HG03354 (cell line): ENCODE data around the gene DUSP2.
"Not testable (repeated sequence)": the region's sequence is repeated elsewhere in the genome, so short reads cannot be mapped to it uniquely, and the experiment has no call there.

Source experiments
- ATAC-seq: cut with Tn5 transposase; IDR thresholded peaks from one replicate; pipeline ENCODE4 v1.9.1; 2021; ENCODE audit warnings: mild to moderate bottlenecking; ENCODE audit not compliant: unreplicated experiment, poor library complexity, severe bottlenecking

The DUSP2 gene

GRCh38 chr2:96148410-96149217 lies 3.4 kb upstream of the DUSP2 start:
- ATAC-seq, result peak; percentile 39

DNA sequence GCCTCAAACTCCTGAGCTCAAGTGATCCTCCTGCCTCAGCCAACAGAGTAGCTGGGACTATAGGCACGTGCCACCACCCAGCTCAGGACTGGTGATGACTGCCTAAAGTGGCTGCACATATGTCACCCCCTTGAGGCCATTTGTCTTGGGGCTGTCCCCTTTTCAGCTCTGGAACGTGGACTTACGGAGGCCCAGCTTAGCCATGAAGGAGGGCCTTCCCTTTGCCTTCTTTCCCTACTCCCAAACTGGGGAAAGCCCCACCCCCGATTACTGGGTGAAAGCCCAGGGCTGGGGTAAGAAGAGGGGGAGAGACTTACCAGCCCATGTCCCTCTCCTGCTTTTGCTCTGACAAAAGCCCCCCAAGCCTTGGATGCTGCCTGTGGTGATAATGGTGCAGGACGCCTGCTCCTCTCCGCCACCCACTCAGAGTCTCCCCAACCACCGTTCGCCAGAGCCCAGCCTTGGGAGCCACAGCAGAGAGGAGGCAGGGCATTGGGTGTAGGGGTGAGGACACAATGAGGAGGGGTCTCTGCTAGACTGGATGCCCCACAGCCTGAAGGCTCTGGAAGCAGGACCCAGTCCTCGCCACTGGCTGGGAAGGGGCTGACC lies 2.5 kb upstream of the DUSP2 start:
- ATAC-seq, result no peak

- ATAC-seq, result no peak
These were observed 1.8 kb upstream of the DUSP2 start for GRCh38 chr2:96146881-96147592.

GRCh38 chr2:96146153-96146880 lies 1.1 kb upstream of the DUSP2 start:
- ATAC-seq, result peak; percentile 39

DNA sequence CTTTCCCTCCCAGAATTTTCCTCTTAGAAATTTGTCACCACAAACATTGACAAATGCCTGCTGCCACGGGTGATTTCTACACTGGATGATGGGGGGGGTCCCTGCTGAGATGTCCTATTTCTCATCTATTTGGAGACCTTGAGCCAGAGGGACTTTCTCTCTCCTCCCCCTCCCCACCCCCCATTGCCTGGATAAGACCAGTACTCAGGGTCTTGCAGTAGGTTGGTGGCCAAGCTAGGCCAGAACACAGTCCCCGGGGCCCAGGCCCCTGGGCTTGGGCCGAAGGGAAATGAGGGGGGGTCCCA lies 560 bp upstream of the DUSP2 start:
- no peak for ATAC-seq

DNA sequence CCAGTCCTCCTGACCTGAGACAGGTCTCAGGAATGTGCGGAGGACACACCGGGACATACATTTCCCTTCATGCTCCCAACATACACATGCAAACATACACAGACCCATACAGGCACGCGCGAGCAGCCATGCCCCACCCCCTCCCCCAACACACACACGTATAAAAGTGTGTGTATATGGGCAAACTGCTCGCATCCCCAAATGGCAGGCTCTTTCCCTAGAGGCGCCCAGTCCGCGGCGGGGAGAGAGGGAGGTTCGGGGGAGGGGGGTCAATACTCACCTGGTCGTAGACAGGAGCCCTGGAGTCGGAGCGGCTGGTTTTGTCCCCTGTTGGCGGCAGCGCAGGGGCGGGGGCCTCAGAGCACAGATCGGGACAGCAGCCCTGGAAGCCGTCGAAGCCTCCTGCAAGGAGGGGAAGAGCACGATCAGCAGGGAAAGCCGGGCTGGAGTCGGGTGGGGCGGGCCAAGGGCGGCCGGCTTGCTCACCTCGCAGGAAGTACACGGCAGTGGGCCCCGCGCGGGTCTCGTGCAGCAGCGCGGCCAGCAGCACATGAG lies 682 bp downstream of the DUSP2 start:
- ATAC-seq, result no peak

GRCh38 chr2:96143848-96144480 lies 1.3 kb downstream of the DUSP2 start:
- no peak for ATAC-seq

DNA sequence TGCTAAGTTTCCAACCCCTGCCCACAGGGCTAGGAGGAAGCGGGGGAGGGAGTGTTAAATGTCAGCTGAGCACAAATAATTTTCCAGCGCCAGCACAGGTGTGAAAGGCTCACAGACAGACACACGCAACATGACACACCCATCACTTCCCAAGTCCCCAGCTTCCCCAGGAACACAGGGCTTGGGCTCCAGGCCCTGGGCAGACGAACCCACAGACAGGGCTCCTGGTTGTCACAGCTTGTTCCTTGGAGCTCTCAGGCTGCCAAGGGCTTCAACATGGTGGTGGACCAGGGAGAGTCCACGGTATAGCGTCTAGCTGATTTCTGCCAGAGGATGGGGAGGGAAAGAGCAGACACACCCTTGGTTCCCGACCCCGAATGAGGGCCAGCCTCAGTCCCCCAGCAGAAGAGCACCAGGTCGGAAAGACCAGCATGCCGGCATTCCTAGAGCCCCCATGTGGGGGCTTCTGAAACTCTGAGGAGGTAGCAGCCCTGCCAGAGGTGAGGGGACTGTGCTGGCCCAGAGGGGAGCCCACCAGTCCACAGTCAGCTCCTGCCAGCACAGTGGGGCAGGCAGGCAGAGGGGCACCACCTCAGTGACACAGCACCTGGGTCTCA lies 1.9 kb downstream of the DUSP2 start:
- ATAC-seq, result no peak

DNA sequence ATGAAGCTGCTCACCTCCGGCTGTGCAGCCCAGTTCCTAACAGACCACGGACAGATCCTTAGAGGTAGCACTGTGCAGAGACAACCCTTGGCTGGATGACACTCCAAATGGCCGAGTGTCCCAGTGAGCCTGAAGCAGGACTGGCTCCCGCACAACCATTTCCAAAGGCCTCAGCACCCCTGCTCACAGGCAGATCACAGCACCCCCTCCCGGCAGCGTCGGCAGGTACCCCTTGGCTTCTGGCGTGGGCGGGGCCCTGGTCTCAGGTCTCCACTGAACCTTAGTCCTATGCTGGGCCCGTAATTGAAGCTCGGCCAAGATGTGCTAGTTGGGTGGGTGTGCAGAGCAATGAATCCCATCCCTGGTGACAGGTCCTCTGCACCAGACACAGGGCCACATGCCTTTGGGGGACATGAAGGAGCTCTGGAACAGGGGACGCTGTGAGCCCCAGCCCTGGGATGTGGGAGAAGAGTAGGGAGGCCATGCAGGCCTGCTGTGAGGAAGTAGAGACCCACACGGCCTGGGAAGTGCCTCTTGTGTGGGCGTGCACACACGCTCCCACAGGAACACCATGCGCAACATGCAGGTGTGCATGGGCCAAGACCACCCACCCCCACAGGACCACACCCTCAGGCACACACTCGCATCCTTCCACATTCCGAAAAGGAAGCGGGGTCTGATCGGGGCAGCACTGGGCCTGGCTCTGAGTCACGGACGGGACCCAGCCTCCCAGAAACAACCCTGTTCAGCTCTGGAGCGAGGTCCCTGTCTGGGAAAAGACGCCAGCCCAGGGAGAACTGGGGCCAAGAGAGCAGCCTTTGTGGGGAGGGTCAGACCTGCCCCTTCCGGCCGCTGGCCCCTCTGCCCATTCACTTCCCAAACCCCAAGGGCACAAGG lies 2.8 kb downstream of the DUSP2 start:
- no peak for ATAC-seq

- ATAC-seq, result not testable (repeated sequence)
These were observed 3.6 kb downstream of the DUSP2 start for GRCh38 chr2:96141624-96141967.

GRCh38 chr2:96140941-96141623 lies 4.2 kb downstream of the DUSP2 start:
- ATAC-seq, result no peak

DNA sequence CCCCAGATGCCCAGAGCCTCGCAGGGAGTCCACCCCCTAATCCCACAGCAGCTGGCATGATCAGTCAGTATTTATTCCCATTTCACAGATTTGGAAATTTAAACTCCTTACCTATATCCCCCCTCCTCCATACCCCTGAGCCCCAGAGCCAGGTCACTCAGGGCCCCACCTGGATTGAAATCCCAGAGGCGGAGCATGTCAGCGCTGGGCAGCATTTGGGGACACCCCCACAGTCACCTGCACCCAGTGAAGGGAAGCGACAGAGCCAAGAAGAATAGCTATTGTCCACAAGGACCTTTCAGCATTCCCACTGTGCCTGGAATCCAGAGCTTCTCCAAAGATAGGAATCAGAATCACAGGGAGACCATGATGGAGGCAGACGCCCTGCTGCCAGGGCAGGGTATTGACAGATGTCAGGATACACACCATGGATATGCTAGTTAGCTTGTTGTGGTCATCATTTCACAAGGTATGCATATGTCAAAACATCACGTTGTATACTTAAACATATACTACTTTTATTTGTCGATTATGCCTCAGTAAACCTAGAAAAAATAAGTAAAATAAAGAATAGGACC lies 6.0 kb downstream of the DUSP2 start:
- no peak for ATAC-seq

DNA sequence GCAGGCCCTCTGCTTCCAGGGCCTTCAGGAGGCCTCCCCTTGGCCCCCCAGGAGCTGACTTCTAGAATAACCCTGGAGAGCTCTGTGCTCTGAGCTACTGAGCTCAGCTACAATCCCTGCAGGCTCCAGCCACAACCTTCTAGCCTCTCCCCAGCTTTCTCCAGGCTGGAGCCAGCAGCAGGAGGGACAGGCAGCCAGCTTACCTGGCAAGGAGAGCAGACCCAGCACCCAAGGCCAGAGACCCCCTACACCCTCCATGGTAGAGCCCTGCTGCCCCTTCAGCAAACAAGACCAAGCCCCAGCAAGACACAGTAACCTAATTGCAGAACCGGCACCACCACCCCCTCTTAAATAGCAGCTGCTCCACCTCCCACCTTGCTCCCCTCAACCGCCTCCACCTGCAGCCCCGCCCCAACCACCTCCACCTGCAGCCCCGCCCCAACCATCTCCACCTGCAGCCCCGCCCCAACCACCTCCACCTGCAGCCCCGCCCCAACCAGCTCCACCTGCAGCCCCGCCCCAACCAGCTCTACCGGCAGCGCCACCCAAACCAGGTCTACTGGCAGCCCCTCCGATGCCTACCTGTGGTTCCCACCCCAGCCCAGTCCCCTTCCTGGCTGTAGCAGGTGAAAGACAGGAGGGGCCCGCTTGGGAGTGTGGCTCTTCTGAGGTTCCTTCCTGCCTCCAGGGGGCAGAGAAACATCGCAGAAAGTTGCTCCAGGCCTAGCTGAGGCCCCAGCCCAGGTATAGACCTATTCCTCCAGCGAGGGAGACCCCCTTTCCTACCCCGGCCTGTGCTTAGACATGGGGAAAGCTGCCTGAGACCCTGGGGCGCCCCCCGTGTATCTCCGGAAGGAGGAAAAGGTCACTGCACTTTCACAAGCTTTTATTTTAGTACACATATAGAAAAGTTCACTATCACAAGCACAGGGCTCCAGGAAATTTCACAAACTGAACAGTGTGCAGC lies 6.8 kb downstream of the DUSP2 start, which contains the start of gene ASTL:
TSS of gene ASTL (minus strand) at position 324 of the 967 bp plus-strand sequence. CDS start at position 258, 66 bp downstream.
- no peak for ATAC-seq

DNA sequence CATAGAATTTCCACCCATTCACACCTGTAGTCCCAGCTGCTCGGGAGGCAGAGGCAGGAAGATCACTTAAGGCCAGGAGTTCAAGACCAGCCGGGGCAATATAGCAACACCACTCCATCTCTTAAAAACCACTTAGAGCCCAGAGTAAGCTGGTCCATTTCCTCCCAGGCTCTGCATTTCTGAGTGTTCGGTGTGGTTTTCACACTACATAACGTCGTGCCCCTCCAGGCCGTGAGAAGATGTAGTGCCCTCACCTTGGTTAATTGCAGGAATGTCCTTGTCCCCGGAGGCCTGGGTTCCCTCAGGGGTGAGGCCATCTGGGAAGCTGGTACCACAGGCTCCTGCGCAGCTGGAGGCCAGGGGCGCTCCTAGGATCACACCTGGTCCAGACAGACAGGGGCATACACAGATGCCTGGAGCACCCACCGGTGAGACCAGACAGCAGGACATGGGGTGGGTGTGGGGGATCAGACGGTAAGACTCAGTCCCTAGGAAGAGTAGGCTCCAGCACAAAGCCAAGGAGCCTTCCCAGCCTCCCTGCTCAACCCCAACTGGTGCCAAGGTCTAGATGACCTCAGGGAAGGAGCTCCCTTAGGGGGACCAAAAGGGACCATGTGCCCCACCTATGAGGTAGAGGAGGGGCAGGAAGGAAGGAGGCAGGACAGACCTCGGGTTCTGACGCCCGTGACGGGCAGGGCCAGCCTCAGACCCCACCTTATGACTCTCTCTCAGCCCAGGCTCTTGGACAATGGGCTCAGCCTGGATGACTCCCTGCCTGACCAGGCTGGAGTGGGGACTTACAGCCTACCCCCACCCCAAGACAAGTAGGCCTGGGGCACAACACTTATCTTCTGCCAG lies 7.7 kb downstream of the DUSP2 start:
- ATAC-seq, result no peak

DNA sequence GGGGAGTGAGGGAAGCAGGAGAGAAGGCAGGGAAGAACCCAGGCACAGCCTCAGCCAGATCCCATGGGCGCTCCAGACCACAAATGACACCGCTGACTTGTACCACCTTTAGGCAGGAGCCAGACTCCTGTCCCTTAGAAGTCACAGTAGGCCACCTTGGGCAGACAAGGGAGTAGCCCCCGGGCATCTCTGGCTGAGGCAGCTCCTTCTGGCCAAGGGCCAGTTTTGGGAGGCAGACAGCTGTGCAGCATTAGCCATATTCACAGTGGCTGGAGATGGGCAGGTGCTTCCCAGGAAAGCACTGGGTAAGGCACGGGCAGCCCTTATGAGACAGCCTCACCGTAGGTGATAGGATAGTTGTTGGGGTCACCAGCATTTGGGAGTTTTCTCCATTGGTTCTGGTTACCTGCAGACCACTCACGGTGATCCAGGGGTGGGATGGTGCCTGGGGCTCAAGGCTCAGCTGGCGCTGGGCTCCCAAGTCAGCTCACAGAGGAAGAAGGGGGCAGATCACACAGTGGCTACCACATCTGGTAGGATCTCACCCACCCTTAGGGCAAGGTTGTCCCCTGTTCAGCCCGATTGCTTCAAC lies 9.0 kb downstream of the DUSP2 start:
- ATAC-seq, result no peak
